RWPE1 (cell line): Measurements from ENCODE around the gene NAPSA.

Experiments used
- CTCF ChIA-PET: fragments of 350-600 bp; sonication (Branson Sonifier 250); formaldehyde crosslinking; extraction: SDS; loops from one replicate; lab custom pipeline; 2021; lab: Yijun Ruan, JAX
- POLR2A ChIA-PET: fragments of 400-600 bp; formaldehyde crosslinking; extraction: SDS; loops from one replicate; lab custom pipeline; 2020; ENCODE audit warnings: antibody characterized with exemption; ENCODE audit not compliant: low non-redundant PET; lab: Yijun Ruan, JAX
- DNase-seq: peaks from one replicate; pipeline ENCODE4 v3.0.0; 2012; ENCODE audit warnings: low spot score
- H3K27ac ChIP-seq: fragments of 450-650 bp; 2 replicates; pipeline ENCODE4 v1.5.1; 2017
- TF ChIP-seq, protein P1 (sequence below): fragments of 450-650 bp; conservative IDR thresholded peaks from 2 replicates; pipeline ENCODE4 v1.5.1; 2017; ENCODE audit warnings: low read depth, mild to moderate bottlenecking

Gene NAPSA

DNA sequence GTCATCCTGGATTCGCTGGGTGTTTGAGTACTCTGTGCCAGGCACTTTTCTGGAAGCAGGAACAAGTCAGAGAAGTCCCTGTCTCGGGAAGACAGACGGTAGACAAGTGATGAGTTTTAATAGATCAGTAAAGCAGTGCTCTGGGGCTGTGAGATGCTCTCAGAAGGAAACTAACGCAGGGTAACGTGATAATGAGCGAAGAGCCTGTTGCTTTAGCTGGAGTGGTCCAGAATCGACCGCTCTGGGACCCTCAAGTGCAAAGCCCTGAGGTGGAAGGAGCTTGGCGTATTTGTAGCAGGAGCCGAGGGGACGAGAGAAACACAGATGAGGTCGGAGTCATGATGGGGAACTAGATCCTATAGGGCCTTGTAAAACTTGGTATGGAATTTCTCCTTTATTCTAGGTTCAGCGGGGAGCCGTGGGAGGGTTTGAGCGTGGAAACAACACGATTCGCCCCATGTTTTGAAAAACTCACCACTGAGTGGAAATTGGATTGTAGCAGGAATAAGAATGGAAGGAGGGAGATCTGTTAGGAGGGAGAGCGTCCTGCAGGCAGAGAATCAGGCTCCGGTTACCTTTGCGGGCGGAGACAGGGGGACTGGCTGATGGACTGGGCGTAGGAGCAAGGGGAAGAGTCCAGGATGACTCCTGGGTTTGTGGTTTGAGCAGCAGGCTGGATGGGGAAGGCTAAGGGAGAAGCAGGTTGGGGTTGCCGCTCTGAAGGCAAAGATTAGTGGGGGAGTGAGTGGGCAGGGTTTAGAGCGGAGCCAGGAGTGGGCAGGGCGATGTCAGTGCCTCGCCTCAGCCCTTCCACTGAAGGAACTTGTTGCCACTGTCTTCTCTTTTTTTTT, 19.5 kb upstream of the NAPSA start:
- ChIA-PET POLR2A (no interaction called here), CTCF (interaction anchor here (1.0 to 1.3 kb wide), 2 partner anchors 16 to 28 kb away, joined by 3 read pairs; no protein-coding TSS in a partner anchor)

DNA sequence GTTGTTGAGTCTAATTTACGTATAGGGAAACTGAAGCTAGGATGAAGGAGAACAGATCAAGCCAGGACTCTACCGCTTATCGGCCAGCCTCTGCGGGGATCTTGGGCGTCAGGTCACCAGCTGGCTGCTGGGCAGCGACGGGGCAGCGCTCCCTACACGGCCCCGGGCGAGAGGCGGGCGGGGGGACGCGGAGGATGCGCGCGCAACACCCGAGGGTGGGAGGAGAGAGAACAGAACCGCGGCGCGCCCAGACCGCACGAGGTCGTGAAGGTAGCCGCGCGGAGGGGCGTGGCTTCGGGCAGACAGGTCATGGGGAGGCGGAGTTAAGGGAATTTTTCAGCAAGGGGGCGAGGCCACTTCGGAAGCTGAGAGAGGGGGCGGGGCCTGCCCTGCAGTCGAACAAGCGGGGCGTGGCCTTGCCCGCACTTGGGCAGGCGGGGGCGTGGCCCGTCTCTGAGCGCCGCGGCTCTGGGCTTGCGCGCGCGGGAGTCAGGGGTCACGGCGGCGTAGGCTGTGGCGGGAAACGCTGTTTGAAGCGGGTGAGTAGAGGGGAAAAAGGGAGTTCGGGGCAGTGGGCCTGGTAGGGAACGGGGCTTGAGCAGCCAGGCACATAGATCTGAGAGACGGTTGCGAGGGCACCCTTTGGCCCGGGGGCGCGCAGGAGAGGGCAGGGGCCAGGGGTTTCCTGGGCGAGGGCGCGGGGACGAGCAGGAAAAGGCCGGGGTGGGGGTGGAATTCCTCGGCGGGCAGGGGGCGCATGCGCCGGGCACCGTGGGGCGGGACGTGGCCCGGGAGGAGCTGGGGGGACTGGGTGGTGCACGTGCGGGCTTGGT, 18.6 kb upstream of the NAPSA start, which contains the start of gene POLD1:
POLD1 (plus strand) TSS at position 496 of the 833 bp plus-strand sequence. CDS start 14,505 bp downstream, outside the sequence.
- CTCF ChIA-PET = interaction anchor here (1.0 kb wide), 1 partner anchor 15 kb away, joined by 3 read pairs; no protein-coding TSS in a partner anchor
- POLR2A ChIA-PET = no interaction called here

More for the DNA sequence above, 19.5 kb upstream of the NAPSA start:
- TF ChIP-seq, protein P1, sequence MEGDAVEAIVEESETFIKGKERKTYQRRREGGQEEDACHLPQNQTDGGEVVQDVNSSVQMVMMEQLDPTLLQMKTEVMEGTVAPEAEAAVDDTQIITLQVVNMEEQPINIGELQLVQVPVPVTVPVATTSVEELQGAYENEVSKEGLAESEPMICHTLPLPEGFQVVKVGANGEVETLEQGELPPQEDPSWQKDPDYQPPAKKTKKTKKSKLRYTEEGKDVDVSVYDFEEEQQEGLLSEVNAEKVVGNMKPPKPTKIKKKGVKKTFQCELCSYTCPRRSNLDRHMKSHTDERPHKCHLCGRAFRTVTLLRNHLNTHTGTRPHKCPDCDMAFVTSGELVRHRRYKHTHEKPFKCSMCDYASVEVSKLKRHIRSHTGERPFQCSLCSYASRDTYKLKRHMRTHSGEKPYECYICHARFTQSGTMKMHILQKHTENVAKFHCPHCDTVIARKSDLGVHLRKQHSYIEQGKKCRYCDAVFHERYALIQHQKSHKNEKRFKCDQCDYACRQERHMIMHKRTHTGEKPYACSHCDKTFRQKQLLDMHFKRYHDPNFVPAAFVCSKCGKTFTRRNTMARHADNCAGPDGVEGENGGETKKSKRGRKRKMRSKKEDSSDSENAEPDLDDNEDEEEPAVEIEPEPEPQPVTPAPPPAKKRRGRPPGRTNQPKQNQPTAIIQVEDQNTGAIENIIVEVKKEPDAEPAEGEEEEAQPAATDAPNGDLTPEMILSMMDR = no peak
- peak; percentile 25 for DNase-seq
- peak overlapping the region; percentile 83 for H3K27ac ChIP-seq

DNA sequence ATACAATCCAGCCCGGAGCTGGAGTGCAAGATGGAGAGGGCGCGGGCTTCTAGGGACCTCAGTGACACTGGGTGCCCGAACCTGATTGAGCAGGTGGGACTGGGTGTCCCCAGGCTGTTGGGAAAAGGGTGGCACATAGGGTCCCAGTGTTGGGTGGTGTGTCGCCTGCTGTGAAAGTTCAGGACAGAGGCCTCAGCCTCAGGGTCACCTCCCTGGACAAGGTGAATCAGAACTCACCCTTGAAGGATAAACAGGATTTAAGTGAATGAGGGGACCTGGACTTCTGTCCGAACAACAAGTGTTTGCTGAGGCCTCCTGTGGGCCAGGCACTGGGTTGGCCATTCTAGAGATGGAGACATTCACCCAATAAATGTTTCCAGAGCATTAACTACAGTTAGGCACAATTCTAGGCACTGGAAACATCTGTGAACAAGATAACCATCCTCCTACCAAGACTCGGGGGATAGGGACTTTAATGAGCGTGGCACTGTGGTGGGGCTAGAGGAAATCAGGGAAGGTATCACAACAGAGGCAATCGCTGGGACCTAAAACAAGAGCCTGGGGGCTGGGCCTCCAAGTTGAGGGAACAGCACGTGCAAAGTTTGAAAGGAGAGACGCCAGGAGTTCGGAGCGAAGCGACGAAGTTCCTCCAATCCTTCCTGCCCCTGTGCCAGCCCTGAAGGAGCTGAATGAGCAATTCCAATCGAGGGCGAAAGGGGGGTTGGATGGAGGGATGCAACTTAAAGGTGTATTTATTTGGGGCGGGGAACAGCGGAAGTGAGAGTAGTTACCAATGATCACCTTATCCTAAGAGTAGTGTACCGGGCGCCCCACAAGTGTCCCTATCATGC, 17.8 kb upstream of the NAPSA start:
- H3K27ac ChIP-seq = peak overlapping the region; percentile 83
- ChIA-PET CTCF (no interaction called here), POLR2A (no interaction called here)
- peak; percentile 19 for DNase-seq
- TF ChIP-seq, protein P1 = no peak

More for the DNA sequence above, 18.6 kb upstream of the NAPSA start, which contains the start of gene POLD1:
- TF ChIP-seq, protein P1 = no peak
- peak within 1 kb of the TSS; percentile 83 for H3K27ac ChIP-seq
- peak; percentile 98 for DNase-seq

DNA sequence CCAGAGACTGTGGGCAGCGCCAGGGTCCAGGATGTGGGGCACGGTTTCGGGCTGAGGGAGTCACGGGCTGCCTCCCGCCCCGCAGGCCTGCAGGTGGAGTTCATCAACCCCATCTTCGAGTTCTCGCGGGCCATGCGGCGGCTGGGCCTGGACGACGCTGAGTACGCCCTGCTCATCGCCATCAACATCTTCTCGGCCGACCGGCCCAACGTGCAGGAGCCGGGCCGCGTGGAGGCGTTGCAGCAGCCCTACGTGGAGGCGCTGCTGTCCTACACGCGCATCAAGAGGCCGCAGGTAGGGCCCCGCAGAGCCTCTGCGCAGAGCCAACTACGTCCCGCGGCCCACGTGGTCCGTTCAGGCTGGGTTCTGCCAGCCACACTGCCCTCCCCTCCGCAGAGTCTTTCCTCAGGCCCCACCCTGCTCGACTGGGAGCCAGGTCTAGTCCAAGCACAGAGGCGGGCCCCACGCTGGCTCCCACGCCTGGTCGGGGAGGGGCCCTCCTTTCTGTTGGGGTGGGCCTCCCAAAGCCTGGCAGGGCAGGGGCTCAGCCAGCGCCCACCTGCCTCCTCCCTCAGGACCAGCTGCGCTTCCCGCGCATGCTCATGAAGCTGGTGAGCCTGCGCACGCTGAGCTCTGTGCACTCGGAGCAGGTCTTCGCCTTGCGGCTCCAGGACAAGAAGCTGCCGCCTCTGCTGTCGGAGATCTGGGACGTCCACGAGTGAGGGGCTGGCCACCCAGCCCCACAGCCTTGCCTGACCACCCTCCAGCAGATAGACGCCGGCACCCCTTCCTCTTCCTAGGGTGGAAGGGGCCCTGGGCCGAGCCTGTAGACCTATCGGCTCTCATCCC, 16.7 kb upstream of the NAPSA start:
- no peak for DNase-seq
- TF ChIP-seq, protein P1 = no peak
- ChIA-PET POLR2A (no interaction called here), CTCF (interaction anchor here (0.6 kb wide), 1 partner anchor 25 kb away, joined by 4 read pairs; no protein-coding TSS in a partner anchor)
- peak overlapping the region; percentile 83 for H3K27ac ChIP-seq

DNA sequence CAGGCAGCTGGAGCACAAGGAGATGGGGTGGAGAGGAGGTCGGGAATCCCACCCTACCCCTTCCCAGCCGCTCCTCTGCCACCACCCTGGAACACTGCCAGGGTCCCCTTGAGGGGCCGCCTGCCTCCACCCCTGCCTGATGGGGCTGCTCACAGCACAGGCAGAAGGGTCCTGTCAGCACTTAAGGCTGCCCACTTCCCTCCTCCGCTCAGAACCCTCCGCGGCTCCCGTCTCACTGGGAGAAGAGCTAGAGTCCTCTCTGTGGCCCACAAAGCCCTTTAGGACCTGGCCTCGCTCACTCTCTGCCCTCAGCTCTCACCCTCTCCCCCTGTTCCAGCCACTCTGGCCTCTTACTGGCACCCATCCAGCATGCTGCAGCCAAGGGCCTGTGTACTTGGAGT, 15.3 kb upstream of the NAPSA start:
- no peak for DNase-seq
- ChIA-PET POLR2A (no interaction called here), CTCF (no interaction called here)
- H3K27ac ChIP-seq = peak overlapping the region; percentile 34
- TF ChIP-seq, protein P1 = no peak
